WTC11 (cell line): ENCODE measurements around the gene H1-8. TPM values are rescaled to one million over a fixed set of nuclear protein-coding genes. Genes with fewer than 3 reads are reported as not detected.
A peak's percentile ranks its signal among the peaks of the same experiment; 100 is the strongest.

ENCODE experiments used
- ATAC-seq: fragments of 200-7000 bp; cut with Tn5 transposase; 2 replicates; pipeline ENCODE4 v1.10.0; 2021; ENCODE audit warnings: mild to moderate bottlenecking, moderate library complexity
- CTCF ChIA-PET: fragments of 300-600 bp; sonication (Branson Sonifier 250); formaldehyde crosslinking; loops from one replicate; lab custom pipeline; 2021; ENCODE audit warnings: antibody characterized with exemption; lab: Charles Lee
- POLR2A ChIA-PET: fragments of 350-600 bp; sonication (Branson Sonifier 250); formaldehyde crosslinking; loops from one replicate; lab custom pipeline; 2021; ENCODE audit warnings: antibody characterized with exemption; lab: Charles Lee
- DNase-seq: peaks from one replicate; pipeline ENCODE4 v3.0.0; 2021; ENCODE audit warnings: low spot score
- H3K27ac Mint-ChIP-seq: 2 replicates; pipeline ENCODE4 v1.8.0; 2021; ENCODE audit warnings: mixed read lengths
- H3K27me3 Mint-ChIP-seq: 2 replicates; pipeline ENCODE4 v1.8.0; 2021; ENCODE audit warnings: low read depth, mild to moderate bottlenecking, moderate library complexity, mixed read lengths
- H3K36me3 Mint-ChIP-seq: 2 replicates; pipeline ENCODE4 v1.8.0; 2021; ENCODE audit warnings: mixed read lengths
- H3K4me1 Mint-ChIP-seq: 2 replicates; pipeline ENCODE4 v1.8.0; 2022; ENCODE audit warnings: mixed read lengths
- H3K4me3 Mint-ChIP-seq: 2 replicates; pipeline ENCODE4 v1.8.0; 2021; ENCODE audit warnings: mild to moderate bottlenecking, moderate library complexity, mixed read lengths
- H3K9me3 Mint-ChIP-seq: 2 replicates; pipeline ENCODE4 v1.8.0; 2021; ENCODE audit warnings: mixed read lengths
- EMX1 ChIP-seq: fragments of 250-450 bp; sonication (Bioruptor Pico); IDR thresholded peaks from 2 replicates; pipeline ENCODE4 v1.8.0; 2021; ENCODE audit warnings: mild to moderate bottlenecking
- FOXJ3 ChIP-seq: sonication (generic); formaldehyde crosslinking; IDR thresholded peaks from 2 replicates; pipeline ENCODE4 v1.9.0; 2021; ENCODE audit warnings: missing genetic modification reagents, mild to moderate bottlenecking, borderline replicate concordance
- GRHL2 ChIP-seq: fragments of 250-450 bp; sonication (Bioruptor Pico); IDR thresholded peaks from 2 replicates; pipeline ENCODE4 v1.8.0; 2022; ENCODE audit warnings: mild to moderate bottlenecking, moderate library complexity; ENCODE audit not compliant: insufficient replicate concordance, severe bottlenecking
- IRF2 ChIP-seq: sonication (generic); formaldehyde crosslinking; IDR thresholded peaks from 2 replicates; pipeline ENCODE4 v1.8.0; 2022; ENCODE audit warnings: low read depth, missing genetic modification reagents, borderline replicate concordance
- MXD4 ChIP-seq: fragments of 250-450 bp; sonication (Bioruptor Pico); IDR thresholded peaks from 2 replicates; pipeline ENCODE4 v1.8.0; 2021; ENCODE audit warnings: mild to moderate bottlenecking, moderate library complexity, borderline replicate concordance
- OVOL2 ChIP-seq: fragments of 250-450 bp; sonication (Bioruptor Pico); IDR thresholded peaks from 2 replicates; pipeline ENCODE4 v1.9.0; 2021; ENCODE audit warnings: mild to moderate bottlenecking, borderline replicate concordance
- PRRX2 ChIP-seq: fragments of 250-450 bp; sonication (Bioruptor Pico); IDR thresholded peaks from 2 replicates; pipeline ENCODE4 v1.8.0; 2021; ENCODE audit warnings: mild to moderate bottlenecking
- RORB ChIP-seq: fragments of 250-450 bp; sonication (Bioruptor Pico); IDR thresholded peaks from 2 replicates; pipeline ENCODE4 v1.9.0; 2021; ENCODE audit warnings: mild to moderate bottlenecking
- SOX15 ChIP-seq: fragments of 250-450 bp; sonication (Bioruptor Pico); IDR thresholded peaks from 2 replicates; pipeline ENCODE4 v1.9.0; 2021; ENCODE audit warnings: mild to moderate bottlenecking
- TCF7 ChIP-seq: sonication (generic); formaldehyde crosslinking; IDR thresholded peaks from 2 replicates; pipeline ENCODE4 v1.8.0; 2022; ENCODE audit warnings: mild to moderate bottlenecking, low read depth, missing genetic modification reagents, moderate library complexity
- ZNF121 ChIP-seq: sonication (generic); formaldehyde crosslinking; IDR thresholded peaks from 2 replicates; pipeline ENCODE4 v1.8.0; 2023; ENCODE audit warnings: missing genetic modification reagents
- ZNF138 ChIP-seq: sonication (generic); formaldehyde crosslinking; conservative IDR thresholded peaks from 2 replicates; pipeline ENCODE4 v1.8.1; 2022; ENCODE audit warnings: mild to moderate bottlenecking, moderate library complexity, missing genetic modification reagents
- total RNA-seq: library from RNA; stranded (reverse); gene quantifications from 3 replicates; pipeline ENCODE4 v1.2.3, GENCODE V29; 2021
- TF ChIP-seq, protein P1 (sequence below): fragments of 250-450 bp; sonication (Bioruptor Pico); IDR thresholded peaks from 2 replicates; pipeline ENCODE4 v1.9.0; 2021; ENCODE audit warnings: moderate library complexity, mild to moderate bottlenecking, inconsistent platforms, borderline replicate concordance
- TF ChIP-seq, protein P2 (sequence below): fragments of 250-450 bp; sonication (Bioruptor Pico); IDR thresholded peaks from 2 replicates; pipeline ENCODE4 v1.9.0; 2021; ENCODE audit warnings: mild to moderate bottlenecking
- TF ChIP-seq, protein P3 (sequence below): sonication (generic); formaldehyde crosslinking; IDR thresholded peaks from 2 replicates; pipeline ENCODE4 v1.8.1; 2022; ENCODE audit warnings: mild to moderate bottlenecking, moderate library complexity, missing genetic modification reagents
- TF ChIP-seq, protein P4 (sequence below): fragments of 250-450 bp; sonication (Bioruptor Pico); conservative IDR thresholded peaks from 2 replicates; pipeline ENCODE4 v1.9.0; 2021; ENCODE audit warnings: mild to moderate bottlenecking
- TF ChIP-seq, protein P5 (sequence below): sonication (generic); formaldehyde crosslinking; IDR thresholded peaks from 2 replicates; pipeline ENCODE4 v1.8.0; 2022; ENCODE audit warnings: mild to moderate bottlenecking, missing genetic modification reagents
- TF ChIP-seq, protein P6 (sequence below): sonication (generic); formaldehyde crosslinking; IDR thresholded peaks from 2 replicates; pipeline ENCODE4 v1.8.1; 2022; ENCODE audit warnings: mild to moderate bottlenecking, missing genetic modification reagents, moderate library complexity, borderline replicate concordance

Gene H1-8
- total RNA-seq, 1 experiment from 2014 or later = not detected

DNA sequence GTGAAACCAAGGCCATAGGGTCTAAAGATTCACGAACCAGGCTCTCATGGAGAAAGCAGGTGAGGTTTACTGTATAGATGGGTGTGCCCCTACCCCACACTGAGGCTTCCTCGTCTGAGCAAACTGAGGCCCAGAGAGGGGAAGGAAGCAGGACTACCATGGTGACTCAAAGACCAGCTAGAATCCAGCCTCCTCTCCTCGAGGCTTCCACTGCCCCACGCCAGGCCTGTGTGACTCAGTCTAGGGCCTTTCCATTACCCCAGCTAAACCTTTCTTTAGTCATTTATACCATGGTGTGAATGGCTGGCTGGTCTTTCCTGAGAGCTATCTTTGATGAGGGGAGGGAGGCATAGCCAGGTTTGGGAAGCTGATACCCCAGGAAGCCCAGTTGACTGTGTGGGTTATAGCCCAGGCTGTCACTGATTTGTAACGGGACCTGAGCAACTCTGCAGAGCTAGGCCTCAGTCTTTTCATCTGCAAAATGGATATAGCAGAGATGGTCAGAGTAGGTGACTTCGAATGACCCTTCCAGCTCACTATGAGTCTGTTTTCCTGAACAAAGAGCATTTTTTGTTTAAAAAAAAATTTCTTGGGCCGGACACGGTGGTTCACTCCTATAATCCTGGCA is 17.5 kb upstream of the H1-8 start (continued):
- TF ChIP-seq, protein P1, sequence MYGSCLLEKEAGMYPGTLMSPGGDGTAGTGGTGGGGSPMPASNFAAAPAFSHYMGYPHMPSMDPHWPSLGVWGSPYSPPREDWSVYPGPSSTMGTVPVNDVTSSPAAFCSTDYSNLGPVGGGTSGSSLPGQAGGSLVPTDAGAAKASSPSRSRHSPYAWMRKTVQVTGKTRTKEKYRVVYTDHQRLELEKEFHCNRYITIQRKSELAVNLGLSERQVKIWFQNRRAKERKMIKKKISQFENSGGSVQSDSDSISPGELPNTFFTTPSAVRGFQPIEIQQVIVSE = no peak

DNA sequence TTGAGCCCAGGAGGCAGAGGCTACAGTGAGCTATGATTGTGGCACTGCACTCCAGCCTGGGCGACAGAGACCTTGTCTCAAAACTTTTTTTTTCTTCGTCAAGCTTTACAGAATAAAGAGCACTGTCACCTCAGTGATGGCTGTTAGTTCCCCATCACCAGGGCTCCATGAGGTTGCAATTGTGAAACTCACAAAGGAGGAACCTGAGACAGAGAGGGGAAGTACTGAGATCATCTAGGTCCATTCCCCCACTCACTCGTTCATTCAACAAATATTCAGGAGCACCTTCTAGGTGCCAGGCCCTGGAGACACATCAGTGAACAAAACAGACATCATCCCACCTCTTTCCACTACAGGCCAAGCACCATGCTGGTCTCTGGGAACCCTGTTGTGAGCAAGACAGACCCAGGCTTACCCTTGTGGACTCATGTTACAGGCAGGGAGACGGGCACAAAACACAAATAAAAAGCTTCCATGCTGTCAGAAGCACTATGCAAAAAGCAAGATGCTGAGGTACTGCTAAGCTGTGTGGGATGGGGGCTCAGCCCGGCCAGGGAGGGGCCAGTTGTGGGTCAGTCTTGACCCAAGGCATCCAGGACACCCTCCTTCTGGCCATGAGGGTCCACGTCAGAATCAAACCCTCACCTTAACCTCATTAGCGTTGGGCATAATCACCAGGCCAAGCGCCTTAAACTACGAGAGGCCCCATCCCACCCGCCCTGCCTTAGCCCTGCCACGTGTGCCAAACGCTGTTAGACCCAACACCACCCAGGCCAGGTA is 16.7 kb upstream of the H1-8 start:
- no peak; the same call in 1 of the 2 replicates for ATAC-seq
- ChIA-PET POLR2A (no interaction called here), CTCF (interaction anchor here (1.4 kb wide), 1 partner anchor 36 kb away, joined by 3 read pairs; no protein-coding TSS in a partner anchor)
- TF ChIP-seq SOX15 (CRISPR knock-in tag) (no peak), MXD4 (no peak)
- TF ChIP-seq, protein P2, sequence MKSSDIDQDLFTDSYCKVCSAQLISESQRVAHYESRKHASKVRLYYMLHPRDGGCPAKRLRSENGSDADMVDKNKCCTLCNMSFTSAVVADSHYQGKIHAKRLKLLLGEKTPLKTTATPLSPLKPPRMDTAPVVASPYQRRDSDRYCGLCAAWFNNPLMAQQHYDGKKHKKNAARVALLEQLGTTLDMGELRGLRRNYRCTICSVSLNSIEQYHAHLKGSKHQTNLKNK (CRISPR knock-in tag) = no peak
- Mint-ChIP-seq H3K9me3 (no peaks in the 10 kb centered on the region), H3K27me3 (no peaks in the 10 kb centered on the region), H3K4me1 (peaks cover 25% of the 10 kb centered on the region), H3K4me3 (no peak overlapping the region), H3K27ac (peak overlapping the region; percentile 49), H3K36me3 (no peaks in the 10 kb centered on the region)
- DNase-seq = no peak

DNA sequence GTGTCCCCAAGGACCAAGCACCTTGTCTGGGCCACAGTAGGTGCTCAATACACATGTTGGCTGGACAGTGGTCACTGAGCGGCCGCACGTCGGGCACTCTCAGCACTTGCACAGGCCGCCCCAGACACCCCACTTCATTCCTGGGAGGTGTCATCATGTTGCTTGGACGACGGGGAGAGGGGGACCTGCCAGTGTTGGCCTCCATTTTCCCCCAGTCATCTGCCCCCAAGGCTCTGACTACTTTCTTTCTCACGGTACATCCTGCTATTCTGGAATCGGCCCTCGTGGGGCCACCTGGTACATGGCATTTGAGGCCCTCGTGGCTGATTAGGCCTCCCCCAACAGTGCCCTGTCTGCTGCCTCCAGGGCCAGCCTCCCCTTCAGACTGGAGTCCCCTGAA is 15.7 kb upstream of the H1-8 start:
- Mint-ChIP-seq H3K4me3 (no peak overlapping the region), H3K27ac (no peak overlapping the region), H3K27me3 (no peaks in the 10 kb centered on the region), H3K4me1 (peaks cover 25% of the 10 kb centered on the region), H3K36me3 (no peaks in the 10 kb centered on the region), H3K9me3 (no peaks in the 10 kb centered on the region)
- CTCF ChIA-PET = interaction anchor here (1.1 to 1.6 kb wide), 2 partner anchors 37 to 66 kb away, joined by 4 to 6 read pairs; no protein-coding TSS in a partner anchor
- DNase-seq = no peak
- ATAC-seq = no peak
- TF ChIP-seq ZNF138 (CRISPR knock-in tag) (no peak), RORB (CRISPR knock-in tag) (no peak), ZNF121 (CRISPR knock-in tag) (no peak), FOXJ3 (CRISPR knock-in tag) (no peak), IRF2 (CRISPR knock-in tag) (no peak), EMX1 (CRISPR knock-in tag) (no peak), GRHL2 (CRISPR knock-in tag) (no peak), OVOL2 (CRISPR knock-in tag) (no peak), TCF7 (no peak), PRRX2 (no peak)
- TF ChIP-seq, protein P3, sequence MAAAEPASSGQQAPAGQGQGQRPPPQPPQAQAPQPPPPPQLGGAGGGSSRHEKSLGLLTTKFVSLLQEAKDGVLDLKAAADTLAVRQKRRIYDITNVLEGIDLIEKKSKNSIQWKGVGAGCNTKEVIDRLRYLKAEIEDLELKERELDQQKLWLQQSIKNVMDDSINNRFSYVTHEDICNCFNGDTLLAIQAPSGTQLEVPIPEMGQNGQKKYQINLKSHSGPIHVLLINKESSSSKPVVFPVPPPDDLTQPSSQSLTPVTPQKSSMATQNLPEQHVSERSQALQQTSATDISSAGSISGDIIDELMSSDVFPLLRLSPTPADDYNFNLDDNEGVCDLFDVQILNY (CRISPR knock-in tag) = no peak
- TF ChIP-seq, protein P4, sequence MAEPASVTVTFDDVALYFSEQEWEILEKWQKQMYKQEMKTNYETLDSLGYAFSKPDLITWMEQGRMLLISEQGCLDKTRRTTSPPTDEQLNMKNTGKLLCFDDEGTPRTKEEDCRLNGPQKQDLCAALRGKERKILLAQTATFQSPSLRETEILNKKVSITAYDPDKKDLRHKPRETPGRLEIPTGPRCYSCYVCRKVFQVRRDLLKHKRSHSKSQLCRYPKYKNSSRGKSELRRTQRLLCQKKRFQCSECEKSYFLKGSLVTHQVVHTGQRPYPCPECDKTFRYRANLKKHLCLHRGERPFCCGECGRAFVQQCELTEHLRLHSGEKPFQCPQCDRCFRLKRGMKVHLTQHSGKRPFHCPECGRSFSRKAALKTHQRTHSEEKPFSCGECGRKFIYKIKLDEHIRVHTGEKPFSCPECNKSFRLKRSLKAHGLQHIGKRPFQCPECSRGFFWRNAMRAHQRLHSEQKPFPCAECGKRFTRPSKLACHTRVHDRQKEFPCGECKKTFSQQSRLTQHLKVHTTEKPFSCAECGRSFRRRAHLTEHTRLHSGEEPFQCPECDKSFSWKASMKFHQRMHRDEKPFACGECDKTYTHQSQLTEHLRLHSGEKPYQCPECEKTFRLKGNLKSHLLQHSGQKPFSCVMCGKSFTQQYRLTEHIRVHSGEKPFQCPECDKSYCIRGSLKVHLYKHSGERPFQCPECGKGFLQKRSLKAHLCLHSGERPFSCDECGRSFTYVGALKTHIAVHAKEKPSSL = no peak
- TF ChIP-seq, protein P5, sequence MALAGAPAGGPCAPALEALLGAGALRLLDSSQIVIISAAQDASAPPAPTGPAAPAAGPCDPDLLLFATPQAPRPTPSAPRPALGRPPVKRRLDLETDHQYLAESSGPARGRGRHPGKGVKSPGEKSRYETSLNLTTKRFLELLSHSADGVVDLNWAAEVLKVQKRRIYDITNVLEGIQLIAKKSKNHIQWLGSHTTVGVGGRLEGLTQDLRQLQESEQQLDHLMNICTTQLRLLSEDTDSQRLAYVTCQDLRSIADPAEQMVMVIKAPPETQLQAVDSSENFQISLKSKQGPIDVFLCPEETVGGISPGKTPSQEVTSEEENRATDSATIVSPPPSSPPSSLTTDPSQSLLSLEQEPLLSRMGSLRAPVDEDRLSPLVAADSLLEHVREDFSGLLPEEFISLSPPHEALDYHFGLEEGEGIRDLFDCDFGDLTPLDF (CRISPR knock-in tag) = no peak
- TF ChIP-seq, protein P6, sequence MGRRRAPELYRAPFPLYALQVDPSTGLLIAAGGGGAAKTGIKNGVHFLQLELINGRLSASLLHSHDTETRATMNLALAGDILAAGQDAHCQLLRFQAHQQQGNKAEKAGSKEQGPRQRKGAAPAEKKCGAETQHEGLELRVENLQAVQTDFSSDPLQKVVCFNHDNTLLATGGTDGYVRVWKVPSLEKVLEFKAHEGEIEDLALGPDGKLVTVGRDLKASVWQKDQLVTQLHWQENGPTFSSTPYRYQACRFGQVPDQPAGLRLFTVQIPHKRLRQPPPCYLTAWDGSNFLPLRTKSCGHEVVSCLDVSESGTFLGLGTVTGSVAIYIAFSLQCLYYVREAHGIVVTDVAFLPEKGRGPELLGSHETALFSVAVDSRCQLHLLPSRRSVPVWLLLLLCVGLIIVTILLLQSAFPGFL (CRISPR knock-in tag) = no peak
- POLR2A ChIA-PET = no interaction called here
